H54 (cell line): ENCODE measurements around the gene MYO1D.

Experiments
- DNase-seq: peaks from one replicate; pipeline ENCODE4 v3.0.0; 2011; ENCODE audit warnings: low spot score, mixed read lengths; ENCODE audit not compliant: insufficient read length
- FAIRE-seq: peaks from 3 replicates; lab custom pipeline; 2011; peaks lifted over from hg19 to GRCh38; lab: Jason Lieb, UNC
- POLR2A ChIP-seq: IDR thresholded peaks from 2 replicates; pipeline ENCODE4 v1.6.1; 2011; ENCODE audit warnings: low read depth, mild to moderate bottlenecking, low read length

MYO1D gene

GRCh38 chr17:32588135-32588534 lies 288.8 kb downstream of the MYO1D start:
- no peak for TF ChIP-seq POLR2A
- DNase-seq: no peak
- no peak for FAIRE-seq

GRCh38 chr17:32586666-32587065 lies 290.3 kb downstream of the MYO1D start:
- no peak for TF ChIP-seq POLR2A
- FAIRE-seq: no peak

GRCh38 chr17:32584792-32585191 lies 292.1 kb downstream of the MYO1D start:
- no peak for TF ChIP-seq POLR2A
- FAIRE-seq (no peak), DNase-seq (no peak)

More at GRCh38 chr17:32586666-32587065, 290.3 kb downstream of the MYO1D start:
- no peak for DNase-seq

GRCh38 chr17:32583053-32583452 lies 293.9 kb downstream of the MYO1D start:
- no peak for DNase-seq
- FAIRE-seq: no peak
- no peak for TF ChIP-seq POLR2A

- no peak for TF ChIP-seq POLR2A
- DNase-seq: no peak
- no peak for FAIRE-seq
These were observed 301.1 kb downstream of the MYO1D start for GRCh38 chr17:32575852-32576251.

GRCh38 chr17:32570081-32570396 lies 306.9 kb downstream of the MYO1D start:
- no peak for FAIRE-seq
- no peak for TF ChIP-seq POLR2A
- DNase-seq: no peak

GRCh38 chr17:32569171-32570080 lies 307.5 kb downstream of the MYO1D start:
- peak; percentile 12 for DNase-seq
- FAIRE-seq: no peak
- no peak for TF ChIP-seq POLR2A

- FAIRE-seq: no peak
- DNase-seq: no peak
- no peak for TF ChIP-seq POLR2A
These were observed 308.2 kb downstream of the MYO1D start for GRCh38 chr17:32568705-32569104.

GRCh38 chr17:32567511-32567910 lies 309.4 kb downstream of the MYO1D start:
- no peak for TF ChIP-seq POLR2A
- no peak for FAIRE-seq
- no peak for DNase-seq

GRCh38 chr17:32567086-32567485 lies 309.8 kb downstream of the MYO1D start:
- FAIRE-seq (no peak), DNase-seq (no peak)
- TF ChIP-seq POLR2A: no peak

- TF ChIP-seq POLR2A: no peak
- FAIRE-seq (no peak), DNase-seq (no peak)
These were observed 310.6 kb downstream of the MYO1D start for GRCh38 chr17:32566303-32566702.

GRCh38 chr17:32565401-32565800 lies 311.5 kb downstream of the MYO1D start:
- no peak for TF ChIP-seq POLR2A
- DNase-seq: no peak
- FAIRE-seq: no peak

- FAIRE-seq: no peak
- no peak for TF ChIP-seq POLR2A
- DNase-seq: no peak
These were observed 312.6 kb downstream of the MYO1D start for GRCh38 chr17:32564325-32564724.

- no peak for FAIRE-seq
- DNase-seq: no peak
- TF ChIP-seq POLR2A: no peak
These were observed 313.3 kb downstream of the MYO1D start for GRCh38 chr17:32563583-32563982.
